DOHH2 (cell line): ENCODE measurements around the gene HMGCL.

Source experiments
- CTCF ChIP-seq: fragments of 200-600 bp; sonication (generic); IDR thresholded peaks from one replicate; pipeline ENCODE4 v1.5.1; 2014; ENCODE audit warnings: antibody characterized with exemption, mild to moderate bottlenecking, low read depth, low read length; ENCODE audit not compliant: poor library complexity, severe bottlenecking
- EZH2phosphoT487 ChIP-seq: fragments of 200-600 bp; sonication (generic); IDR thresholded peaks from 2 replicates; pipeline ENCODE4 v1.6.1; 2017; ENCODE audit warnings: borderline replicate concordance, mild to moderate bottlenecking, antibody characterized with exemption, low read length, moderate library complexity, mixed read lengths

- no peak for TF ChIP-seq CTCF
- no peak for TF ChIP-seq EZH2phosphoT487
These were observed 713 bp upstream of the HMGCL start for GRCh38 chr1:23825762-23826522.
